H1 (cell line): ENCODE measurements around the gene GALNT1. TPM values are rescaled to one million over a fixed set of nuclear protein-coding genes. Genes with fewer than 3 reads are reported as not detected.

Experiments
- CTCF ChIA-PET: fragments of 300-600 bp; sonication (Branson Sonifier 250); formaldehyde crosslinking; loops from one replicate; lab custom pipeline; 2021; ENCODE audit not compliant: partially characterized antibody; lab: Charles Lee
- POLR2A ChIA-PET: fragments of 300-600 bp; sonication (Branson Sonifier 250); formaldehyde crosslinking; loops from one replicate; lab custom pipeline; 2021; ENCODE audit warnings: inconsistent platforms; ENCODE audit not compliant: partially characterized antibody; lab: Charles Lee
- DNase-seq, 2 experiments: peaks; one replicate each; pipeline versions ENCODE4 v3.0.0 to v3.0.0-alpha.2; 2010 to 2022; ENCODE audit warnings: low spot score in 2 of 2, low read depth in 1 of 2, mixed read lengths in 1 of 2
- FAIRE-seq: peaks from 2 replicates; lab custom pipeline; 2011; peaks lifted over from hg19 to GRCh38; lab: Jason Lieb, UNC
- H2AFZ ChIP-seq: 2 replicates; pipeline ENCODE4 v1.8.1; 2012; ENCODE audit warnings: low read length, inconsistent platforms
- H2AK5ac ChIP-seq: 2 replicates; pipeline ENCODE4 v1.6.1; 2013; ENCODE audit warnings: low read depth, low read length
- H2BK120ac ChIP-seq: replicated peaks from 2 replicates; pipeline ENCODE3; 2013; ENCODE audit warnings: low read depth, low read length, inconsistent platforms
- H2BK12ac ChIP-seq: 2 replicates; pipeline ENCODE4 v1.6.1; 2013; ENCODE audit warnings: low read depth, low read length
- H2BK15ac ChIP-seq: 2 replicates; pipeline ENCODE4 v1.6.1; 2013; ENCODE audit warnings: low read length
- H2BK20ac ChIP-seq: 2 replicates; pipeline ENCODE4 v1.6.1; 2013; ENCODE audit warnings: low read length
- H2BK5ac ChIP-seq: 2 replicates; pipeline ENCODE4 v1.6.1; 2013; ENCODE audit warnings: low read depth, low read length
- H3K14ac ChIP-seq: 2 replicates; pipeline ENCODE4 v1.6.1; 2013; ENCODE audit warnings: inconsistent platforms; ENCODE audit not compliant: insufficient read length
- H3K18ac ChIP-seq: 2 replicates; pipeline ENCODE4 v1.6.1; 2013; ENCODE audit warnings: low read length; ENCODE audit errors: extremely low read depth
- H3K23ac ChIP-seq: 2 replicates; pipeline ENCODE4 v1.6.1; 2013; ENCODE audit warnings: inconsistent platforms; ENCODE audit not compliant: insufficient read length
- H3K23me2 ChIP-seq: 2 replicates; pipeline ENCODE4 v1.6.1; 2013; ENCODE audit warnings: low read depth, low read length
- H3K27ac ChIP-seq: 2 replicates; pipeline ENCODE4 v1.6.1; 2011; ENCODE audit warnings: low read depth, low read length, inconsistent platforms
- H3K27me3 ChIP-seq, 4 experiments: replicated peaks in 1 of 4; 1 replicate in 1 of 4; 2 replicates in 3 of 4; pipeline versions ENCODE4 v1.6.1 to v1.8.1; 2011 to 2013; ENCODE audit warnings: low read length in 3 of 4, mild to moderate bottlenecking in 3 of 4, inconsistent platforms in 2 of 4, mixed read lengths in 2 of 4, moderate library complexity in 1 of 4; ENCODE audit not compliant: control insufficient read depth in 3 of 4, insufficient read depth in 3 of 4; ENCODE audit errors: extremely low read depth in 1 of 4
- H3K36me3 ChIP-seq, 4 experiments: 2 replicates each; pipeline versions ENCODE4 v1.6.1 to v1.8.1; 2011 to 2013; ENCODE audit warnings: mild to moderate bottlenecking in 4 of 4, low read length in 3 of 4, moderate library complexity in 2 of 4, control low read depth in 1 of 4, inconsistent platforms in 1 of 4; ENCODE audit not compliant: insufficient read depth in 4 of 4, control insufficient read depth in 2 of 4
- H3K4ac ChIP-seq: replicated peaks from 2 replicates; pipeline ENCODE3; 2013; ENCODE audit warnings: low read length, low read depth, mixed read lengths, inconsistent platforms; ENCODE audit not compliant: insufficient read length
- H3K4me1 ChIP-seq, 4 experiments: replicated peaks in 1 of 4; 1 replicate in 1 of 4; 2 replicates in 3 of 4; pipeline versions ENCODE4 v1.6.1 to v1.8.1; 2011 to 2013; ENCODE audit warnings: low read length in 3 of 4, inconsistent platforms in 2 of 4, mixed read lengths in 1 of 4; ENCODE audit not compliant: insufficient read depth in 4 of 4, control insufficient read depth in 3 of 4
- H3K4me2 ChIP-seq, 2 experiments: 2 replicates each; pipeline versions ENCODE4 v1.6.1 to v1.8.1; 2011 to 2013; ENCODE audit warnings: low read depth in 2 of 2, low read length in 2 of 2, control low read depth in 1 of 2, inconsistent platforms in 1 of 2, mild to moderate bottlenecking in 1 of 2; ENCODE audit not compliant: insufficient read depth in 1 of 2
- H3K4me3 ChIP-seq, 4 experiments: fragments of 200-600, 300-600 bp in 1 of 4; sonication (generic), shearing (Covaris generic), sonication (Bioruptor Twin) in 1 of 4; 2 replicates each; pipeline versions ENCODE4 v1.5.1 to v1.8.1; 2011 to 2016; ENCODE audit warnings: low read length in 4 of 4, low read depth in 3 of 4, control low read depth in 2 of 4, inconsistent platforms in 2 of 4, mild to moderate bottlenecking in 2 of 4, mixed read lengths in 1 of 4, moderate library complexity in 1 of 4; ENCODE audit not compliant: insufficient read depth in 2 of 4; ENCODE audit errors: extremely low read depth in 1 of 4
- H3K56ac ChIP-seq: replicated peaks from 2 replicates; pipeline ENCODE3; 2013; ENCODE audit warnings: low read depth, mild to moderate bottlenecking, mixed read lengths, low read length, inconsistent platforms; ENCODE audit not compliant: insufficient read length
- H3K79me1 ChIP-seq: 2 replicates; pipeline ENCODE4 v1.6.1; 2013; ENCODE audit warnings: low read depth, low read length, control low read depth
- H3K79me2 ChIP-seq, 2 experiments: 2 replicates each; pipeline versions ENCODE4 v1.6.1 to v1.8.1; 2012 to 2013; ENCODE audit warnings: low read length in 2 of 2, mild to moderate bottlenecking in 2 of 2, inconsistent platforms in 1 of 2; ENCODE audit not compliant: insufficient read depth in 2 of 2, control insufficient read depth in 1 of 2
- H3K9ac ChIP-seq, 4 experiments: replicated peaks in 1 of 4; 1 replicate in 1 of 4; 2 replicates in 3 of 4; pipeline versions ENCODE4 v1.6.1 to v1.8.1; 2011 to 2013; ENCODE audit warnings: low read depth in 3 of 4, low read length in 3 of 4, control low read depth in 2 of 4, mild to moderate bottlenecking in 2 of 4, moderate library complexity in 2 of 4, inconsistent platforms in 1 of 4; ENCODE audit errors: extremely low read depth in 1 of 4
- H3K9me3 ChIP-seq, 2 experiments: 2 replicates each; pipeline versions ENCODE4 v1.6.1 to v1.8.1; 2012 to 2013; ENCODE audit warnings: mild to moderate bottlenecking in 2 of 2, moderate library complexity in 2 of 2, control low read depth in 1 of 2, inconsistent platforms in 1 of 2, low read depth in 1 of 2, low read length in 1 of 2, mixed read lengths in 1 of 2; ENCODE audit not compliant: insufficient read depth in 2 of 2
- H4K20me1 ChIP-seq, 2 experiments: replicated peaks in 1 of 2; 2 replicates each; pipeline versions ENCODE3 to v1.8.1; 2011 to 2013; ENCODE audit warnings: inconsistent platforms in 2 of 2, low read length in 2 of 2, mild to moderate bottlenecking in 1 of 2; ENCODE audit not compliant: insufficient read depth in 2 of 2, control insufficient read depth in 1 of 2
- H4K5ac ChIP-seq: 2 replicates; pipeline ENCODE4 v1.6.1; 2013; ENCODE audit warnings: low read length, low read depth, mixed read lengths, inconsistent platforms; ENCODE audit not compliant: insufficient read length
- H4K8ac ChIP-seq: 2 replicates; pipeline ENCODE4 v1.8.0; 2013; ENCODE audit warnings: mild to moderate bottlenecking, moderate library complexity, low read length, inconsistent platforms; ENCODE audit not compliant: insufficient read depth; ENCODE audit errors: extremely low read depth
- H4K91ac ChIP-seq: replicated peaks from 2 replicates; pipeline ENCODE3; 2013; ENCODE audit warnings: low read length, mixed read lengths, inconsistent platforms; ENCODE audit not compliant: insufficient read length
- CBX5 ChIP-seq: fragments of 300-800, 300-1000 bp; sonication (generic); IDR thresholded peaks from 2 replicates; pipeline ENCODE4 v1.7.1; 2016; ENCODE audit warnings: antibody characterized with exemption, low read length, low read depth
- EP300 ChIP-seq, 2 experiments: IDR thresholded peaks; 1 replicate in 1 of 2; 2 replicates in 1 of 2; pipeline ENCODE4 v1.6.1; 2011 to 2012; ENCODE audit warnings: low read depth in 2 of 2, low read length in 2 of 2, mild to moderate bottlenecking in 2 of 2, borderline replicate concordance in 1 of 2, inconsistent platforms in 1 of 2, moderate library complexity in 1 of 2
- EZH2 ChIP-seq: fragments of 200-600 bp; sonication (generic); IDR thresholded peaks from 2 replicates; pipeline ENCODE4 v1.7.1; 2012; ENCODE audit warnings: low read depth, mild to moderate bottlenecking, moderate library complexity, low read length, inconsistent platforms; ENCODE audit not compliant: severe bottlenecking
- HDAC6 ChIP-seq: IDR thresholded peaks from one replicate; pipeline ENCODE4 v1.7.1; 2012; ENCODE audit warnings: low read depth, mild to moderate bottlenecking, inconsistent platforms, low read length, moderate library complexity
- KDM5A ChIP-seq: fragments of 200-600 bp; IDR thresholded peaks from 2 replicates; pipeline ENCODE4 v1.7.1; 2012; ENCODE audit warnings: mild to moderate bottlenecking, low read length, inconsistent platforms, mixed read lengths
- SIRT6 ChIP-seq: IDR thresholded peaks from one replicate; pipeline ENCODE4 v1.7.1; 2012; ENCODE audit warnings: low read length, inconsistent platforms
- SIX5 ChIP-seq: IDR thresholded peaks from 2 replicates; pipeline ENCODE4 v1.6.1; 2011; ENCODE audit warnings: mild to moderate bottlenecking, low read depth, low read length
- SP2 ChIP-seq: IDR thresholded peaks from 2 replicates; pipeline ENCODE4 v1.6.1; 2012; ENCODE audit warnings: mild to moderate bottlenecking, low read length, inconsistent platforms
- SUZ12 ChIP-seq: fragments of 200-600 bp; sonication (generic); IDR thresholded peaks from 2 replicates; pipeline ENCODE4 v1.6.1; 2012; ENCODE audit warnings: mild to moderate bottlenecking, inconsistent platforms, low read length, moderate library complexity, mixed read lengths
- TAF1 ChIP-seq: IDR thresholded peaks from 2 replicates; pipeline ENCODE4 v1.6.1; 2011; ENCODE audit warnings: mild to moderate bottlenecking, low read depth, low read length
- TCF12 ChIP-seq: IDR thresholded peaks from 2 replicates; pipeline ENCODE4 v1.6.1; 2011; ENCODE audit warnings: low read depth, mild to moderate bottlenecking, low read length
- ZNF274 ChIP-seq: IDR thresholded peaks from 2 replicates; pipeline ENCODE4 v1.7.0; 2012; ENCODE audit warnings: low read length, borderline replicate concordance; ENCODE audit errors: extremely low read depth
- WGBS, 2 experiments: shearing (Covaris generic) in 1 of 2; methylation state at CpG; one replicate each; pipeline versions ENCODE4 v1.1.6 to v1.1.7; 2013 to 2015; ENCODE audit warnings: low lambda C conversion rate in 2 of 2, mixed read lengths in 2 of 2, inconsistent platforms in 1 of 2, low coverage in 1 of 2, missing lambda C conversion rate in 1 of 2; ENCODE audit not compliant: insufficient replicate concordance in 2 of 2, insufficient coverage in 1 of 2, insufficient read length in 1 of 2; ENCODE audit errors: extremely low coverage in 1 of 2, missing lambda C conversion rate in 1 of 2; 5-methylcytosine and 5-hydroxymethylcytosine counted together
- polyA plus RNA-seq, 7 experiments: library from polyadenylated mRNA; depleted of rRNA in 3 of 7; stranded (reverse) in 5 of 7; unstranded in 2 of 7; fragments of >200 nt in 5 of 7; fragments of 200-250 nt in 2 of 7; gene quantifications; 1 replicate in 5 of 7; 2 replicates in 1 of 7; 4 replicates in 1 of 7; pipeline versions ENCODE4 v1.2.1 to v1.2.3, GENCODE V29; 2011 to 2013; ENCODE audit warnings: missing spikeins in 2 of 7, mixed read lengths in 2 of 7
- total RNA-seq: library from RNA; stranded (reverse); fragmentation: NEBNext Ultra II Directional; extraction: Animal tissue kit (Norgen Biotek cat#: 25700); gene quantifications from 2 replicates; pipeline ENCODE4 v1.2.1, GENCODE V29; 2021
- TF ChIP-seq, protein P1 (sequence below): IDR thresholded peaks from 2 replicates; pipeline ENCODE4 v1.6.1; 2012; ENCODE audit warnings: inconsistent platforms

Gene GALNT1
- total and polyA plus RNA-seq, 2 of the 8 experiments (the other 6 are each of a cell fraction or from before 2014, with no cell fraction given) = 22.4 to 101 TPM

- no peak overlapping the region for H4K8ac ChIP-seq
- no peak overlapping the region for H3K4ac ChIP-seq
- H2AK5ac ChIP-seq = no peak overlapping the region
- H3K23ac ChIP-seq = no peak overlapping the region
- no peak overlapping the region for H2AFZ ChIP-seq
- H3K4me2 ChIP-seq = no peak overlapping the region
- H2BK15ac ChIP-seq = no peak overlapping the region
- no peak for FAIRE-seq
- H3K56ac ChIP-seq = no peak overlapping the region
- H2BK120ac ChIP-seq = no peak overlapping the region
- no peak overlapping the region for H2BK12ac ChIP-seq
- ChIA-PET POLR2A (no interaction called here), CTCF (interaction anchor here (0.8 to 1.4 kb wide), 2 partner anchors 20 to 130 kb away, joined by 3 read pairs; no protein-coding TSS in a partner anchor)
- peaks cover 0 to 2% (median 0%) of the 10 kb centered on the region in 4 experiments; a peak in 1 of 7 replicates for H3K4me1 ChIP-seq
- no peaks in the 10 kb centered on the region for H4K20me1 ChIP-seq
- H3K18ac ChIP-seq = no peak overlapping the region
- no peak overlapping the region for H4K5ac ChIP-seq
- H3K14ac ChIP-seq = no peak overlapping the region
- no peak overlapping the region for H3K27ac ChIP-seq
- no peak overlapping the region for H2BK5ac ChIP-seq
- no peak overlapping the region for H3K9ac ChIP-seq
- 88% methylated on average over 6 of the region's 6 CpGs; no CpG with 5 or more reads in 1 of the 2 experiments for WGBS, 2 experiments
- H4K91ac ChIP-seq = no peak overlapping the region
- no peak overlapping the region for H2BK20ac ChIP-seq
- DNase-seq = no peak
- no peaks in the 10 kb centered on the region for H3K9me3 ChIP-seq
- H3K4me3 ChIP-seq = no peak overlapping the region
- no peaks in the 10 kb centered on the region for H3K23me2 ChIP-seq
- no peaks in the 10 kb centered on the region for H3K79me2 ChIP-seq
- H3K36me3 ChIP-seq = peaks cover 0 to 12% (median 0%) of the 10 kb centered on the region in 4 experiments; a peak in 1 of 8 replicates
- H3K79me1 ChIP-seq = no peaks in the 10 kb centered on the region
- H3K27me3 ChIP-seq = no peaks in the 10 kb centered on the region
- TF ChIP-seq HDAC6 (no peak), SP2 (no peak), EP300 (IDR thresholded peaks at IDR 0.05; ENCODE audit: borderline replicate concordance in 1 of 2, low read depth in 2 of 2, low read length in 2 of 2) (no peak), SIX5 (no peak), SIRT6 (no peak), EZH2 (no peak), SUZ12 (no peak), KDM5A (no peak), CBX5 (no peak), TCF12 (no peak), ZNF274 (no peak), TAF1 (no peak)
- TF ChIP-seq, protein P1, sequence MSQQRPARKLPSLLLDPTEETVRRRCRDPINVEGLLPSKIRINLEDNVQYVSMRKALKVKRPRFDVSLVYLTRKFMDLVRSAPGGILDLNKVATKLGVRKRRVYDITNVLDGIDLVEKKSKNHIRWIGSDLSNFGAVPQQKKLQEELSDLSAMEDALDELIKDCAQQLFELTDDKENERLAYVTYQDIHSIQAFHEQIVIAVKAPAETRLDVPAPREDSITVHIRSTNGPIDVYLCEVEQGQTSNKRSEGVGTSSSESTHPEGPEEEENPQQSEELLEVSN = no peak
Measured at GRCh38 chr18:35707674-35708073, 126.1 kb downstream of the GALNT1 start.
